ENCODE data around the gene CENPP.

CENPP gene

DNA sequence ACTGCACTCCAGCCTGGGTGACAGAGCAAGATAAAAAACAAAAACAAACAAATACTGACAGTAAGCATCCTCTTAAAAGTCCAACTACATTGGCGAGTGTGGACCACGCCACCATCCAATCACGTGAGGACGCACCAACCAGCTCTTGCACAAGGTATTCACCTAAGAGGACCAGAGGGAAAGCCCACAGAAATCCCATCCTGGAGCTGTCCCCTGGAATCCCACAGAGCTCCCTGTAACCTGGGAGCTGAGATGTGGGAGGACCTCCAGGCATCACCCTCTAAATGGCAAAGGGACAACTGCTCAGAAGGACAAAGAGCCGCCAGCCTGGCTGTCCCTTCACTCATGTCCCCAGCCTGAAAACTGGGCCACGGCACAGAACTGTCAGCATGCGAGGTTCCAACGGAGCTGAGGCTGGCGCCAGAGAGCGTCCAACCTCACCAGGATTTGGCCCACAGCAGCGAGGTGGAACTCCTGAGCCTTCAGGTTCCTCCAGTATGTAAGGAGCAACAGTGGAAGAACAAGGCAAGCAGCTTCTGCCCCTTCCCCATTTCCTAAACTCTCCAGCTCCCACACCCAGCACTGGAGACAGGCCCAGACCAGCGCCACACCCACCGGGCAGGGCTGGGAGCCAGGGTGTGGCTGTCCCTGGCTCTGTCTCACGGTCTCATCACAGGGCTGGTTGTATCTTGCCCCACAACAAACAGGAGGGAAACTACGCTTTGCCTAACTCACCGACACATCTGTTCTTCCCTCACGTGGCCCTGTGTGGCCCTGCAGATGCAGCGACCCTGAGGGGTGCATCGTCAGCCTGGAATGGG lies 328.9 kb downstream of the CENPP start:
- TF ChIP-seq CTCF (IDR thresholded peaks at IDR 0.05; ENCODE audit: control extremely low read depth, extremely low read depth, low read depth, missing control alignments) = no peak
- ChIA-PET POLR2A (no interaction called here), CTCF (interaction anchor here (1.2 kb wide), 1 partner anchor 11 kb away, joined by 7 read pairs; no protein-coding TSS in a partner anchor)
- no peak for DNase-seq (ENCODE audit: extremely low spot score)

DNA sequence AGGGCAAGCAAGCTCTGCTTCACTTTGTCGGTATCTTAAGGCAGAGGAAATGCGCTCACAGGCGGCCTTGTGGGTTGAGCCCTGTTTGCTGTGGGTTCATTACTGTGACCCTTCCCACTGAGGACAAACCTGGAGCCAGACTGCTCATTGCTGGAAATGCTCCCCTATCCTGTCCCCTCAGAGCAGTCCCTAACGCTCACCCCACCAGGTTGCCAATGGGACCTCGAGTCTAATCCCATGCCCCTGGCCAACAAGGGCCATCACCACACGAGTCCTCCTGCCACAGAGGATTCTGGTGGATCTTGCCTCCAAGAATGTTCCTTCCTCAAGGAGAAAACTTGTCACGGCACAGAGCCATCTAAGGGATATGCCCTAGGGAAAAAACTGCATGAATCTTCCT lies 329.6 kb downstream of the CENPP start:
- ChIA-PET POLR2A (no interaction called here), CTCF (no interaction called here)
- no peak for TF ChIP-seq CTCF (IDR thresholded peaks at IDR 0.05; ENCODE audit: control extremely low read depth, extremely low read depth, low read depth, missing control alignments)
- no peak for DNase-seq (ENCODE audit: extremely low spot score)

DNA sequence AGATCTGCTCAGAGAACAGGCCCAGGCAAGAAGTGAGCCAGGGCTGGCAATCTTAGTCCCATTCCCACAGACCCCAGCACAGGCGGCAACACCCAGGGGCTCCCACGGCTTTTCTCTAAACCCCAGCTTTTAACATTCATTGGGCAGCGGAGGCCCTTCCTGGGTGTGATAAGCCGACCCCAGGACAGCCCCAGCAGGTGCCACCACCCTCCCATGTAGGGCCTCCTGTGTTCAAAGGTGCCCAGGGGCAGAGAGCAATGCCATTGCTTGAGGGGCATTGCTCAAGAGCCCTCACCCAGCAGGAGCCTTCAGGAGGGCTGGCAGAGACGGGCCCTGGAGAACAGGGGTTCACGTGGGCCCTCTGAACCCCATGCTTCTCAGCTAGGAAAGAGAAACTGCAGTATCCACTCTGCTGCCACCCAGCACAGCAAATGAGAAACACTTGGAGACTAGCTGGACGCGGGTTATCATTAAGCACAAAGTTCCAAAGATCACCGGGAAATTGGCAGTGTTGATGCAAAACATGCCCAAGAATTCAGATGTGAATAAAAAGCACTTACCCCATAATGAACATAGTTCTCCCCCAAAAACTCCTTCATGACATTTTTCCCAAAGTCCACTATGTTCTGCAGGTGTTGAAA lies 330.3 kb downstream of the CENPP start:
- TF ChIP-seq CTCF (IDR thresholded peaks at IDR 0.05; ENCODE audit: control extremely low read depth, extremely low read depth, low read depth, missing control alignments) = no peak
- POLR2A ChIA-PET = no interaction called here
- CTCF ChIA-PET = no interaction called here

GRCh38 chr9:92656537-92656925 lies 330.8 kb downstream of the CENPP start:
- TF ChIP-seq CTCF (IDR thresholded peaks at IDR 0.05; ENCODE audit: control extremely low read depth, extremely low read depth, low read depth, missing control alignments) = no peak
- ChIA-PET POLR2A (no interaction called here), CTCF (no interaction called here)
- DNase-seq (ENCODE audit: extremely low spot score) = no peak

More for the DNA sequence above, 330.3 kb downstream of the CENPP start:
- DNase-seq (ENCODE audit: extremely low spot score) = no peak

DNA sequence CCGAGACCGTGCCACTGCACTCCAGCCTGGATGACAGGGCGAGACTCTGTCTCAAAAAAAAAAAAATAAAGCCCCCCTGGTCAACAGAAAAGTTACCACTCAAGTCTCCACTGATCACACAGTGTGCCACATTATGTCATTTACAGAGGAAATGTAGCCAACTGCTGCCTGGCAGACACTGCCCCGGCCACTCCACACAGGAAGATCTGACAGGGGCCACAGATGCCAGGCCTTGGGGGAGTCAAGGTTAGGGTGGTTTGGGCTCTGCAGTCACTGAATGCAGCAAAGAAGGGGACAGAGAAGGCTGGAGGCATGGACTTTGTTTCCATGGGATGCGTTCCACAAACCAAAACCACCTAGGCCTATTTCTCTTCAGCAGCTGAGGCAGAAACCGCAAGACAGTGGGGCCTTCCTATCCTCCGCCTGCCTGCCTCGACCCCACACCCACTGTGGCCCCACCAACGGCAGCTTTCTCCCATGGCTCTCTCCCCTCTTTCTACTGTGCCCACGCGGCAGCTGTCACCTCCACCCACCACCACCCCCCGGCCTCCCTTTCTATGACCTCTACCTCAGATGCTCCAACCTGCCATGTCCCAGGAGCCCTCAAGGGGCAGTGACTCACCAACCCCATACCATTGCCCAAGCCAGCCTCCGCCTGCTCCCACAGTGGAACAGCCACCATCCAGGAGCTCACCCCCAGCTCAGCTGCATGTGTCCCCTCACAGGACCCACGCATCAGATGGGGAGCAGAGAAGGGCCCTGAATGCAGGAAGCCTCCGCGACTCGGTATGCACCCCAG lies 331.7 kb downstream of the CENPP start:
- ChIA-PET POLR2A (no interaction called here), CTCF (interaction anchor here (1.0 to 1.3 kb wide), 2 partner anchors 24 to 134 kb away, joined by 3 to 4 read pairs; no protein-coding TSS in a partner anchor)
- no peak for TF ChIP-seq CTCF (IDR thresholded peaks at IDR 0.05; ENCODE audit: control extremely low read depth, extremely low read depth, low read depth, missing control alignments)
- no peak for DNase-seq (ENCODE audit: extremely low spot score)

DNA sequence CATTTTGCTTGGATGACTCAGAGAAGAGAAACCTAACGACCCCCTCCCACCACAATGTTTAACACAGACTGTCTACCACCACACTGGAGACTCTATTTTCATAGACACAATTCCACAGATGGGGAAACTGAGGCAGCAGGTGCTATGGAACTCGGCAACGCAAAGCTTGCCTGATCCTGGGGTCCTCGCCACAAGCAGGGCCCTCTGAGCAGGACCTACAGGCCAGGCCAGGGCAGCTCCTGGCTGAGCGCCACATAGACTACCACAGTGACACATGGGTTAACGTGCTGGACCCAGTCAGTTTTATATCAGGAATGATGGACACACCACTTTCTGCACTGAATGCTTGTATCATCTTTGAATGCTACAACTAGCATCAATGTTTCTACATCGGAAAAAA lies 332.4 kb downstream of the CENPP start:
- TF ChIP-seq CTCF (IDR thresholded peaks at IDR 0.05; ENCODE audit: control extremely low read depth, extremely low read depth, low read depth, missing control alignments) = no peak
- ChIA-PET CTCF (interaction anchor here (1.0 to 1.3 kb wide), 2 partner anchors 24 to 133 kb away, joined by 3 to 4 read pairs; no protein-coding TSS in a partner anchor), POLR2A (no interaction called here)
- DNase-seq (ENCODE audit: extremely low spot score) = no peak
